Choroid plexus epithelial cell (primary cell): ENCODE measurements around the gene ERCC8.

Source experiments
- DNase-seq: peaks from one replicate; pipeline ENCODE4 v3.0.0-alpha.2; 2010; ENCODE audit warnings: low read depth
- H3K4me3 ChIP-seq: 2 replicates; pipeline ENCODE4 v1.5.1; 2011; ENCODE audit warnings: low read depth, mild to moderate bottlenecking, control low read depth, low read length, moderate library complexity
- CTCF ChIP-seq: conservative IDR thresholded peaks from 2 replicates; pipeline ENCODE4 v1.5.1; 2011; ENCODE audit warnings: low read depth, mild to moderate bottlenecking, control low read depth, inconsistent platforms, low read length, moderate library complexity

The ERCC8 gene

GRCh38 chr5:60852940-60853339, 91.9 kb downstream of the ERCC8 start:
- DNase-seq, result no peak
- H3K4me3 ChIP-seq, result no peak overlapping the region
- no peak for TF ChIP-seq CTCF

- no peak for DNase-seq
- H3K4me3 ChIP-seq, result no peak overlapping the region
- TF ChIP-seq CTCF, result no peak
Observed at GRCh38 chr5:60852317-60852716, 92.6 kb downstream of the ERCC8 start.

GRCh38 chr5:60851626-60852025, 93.2 kb downstream of the ERCC8 start:
- no peak for TF ChIP-seq CTCF
- H3K4me3 ChIP-seq, result no peak overlapping the region
- DNase-seq, result no peak

GRCh38 chr5:60846298-60846697, 98.6 kb downstream of the ERCC8 start:
- H3K4me3 ChIP-seq, result no peak overlapping the region
- no peak for TF ChIP-seq CTCF
- no peak for DNase-seq

GRCh38 chr5:60843936-60844905, 100.6 kb downstream of the ERCC8 start, which contains the start of gene ELOVL7:
ELOVL7 (minus strand) TSS chr5:60844269; CDS start chr5:60787397, 56,872 bp downstream.
- TF ChIP-seq CTCF, result peak; percentile 27
- H3K4me3 ChIP-seq, result peak within 1 kb of the TSS; percentile 59
- DNase-seq, result peak; percentile 32

GRCh38 chr5:60843386-60843935, 101.4 kb downstream of the ERCC8 start:
- DNase-seq, result no peak
- peak overlapping the region; percentile 59 for H3K4me3 ChIP-seq
- peak; percentile 4 for TF ChIP-seq CTCF
